Renal cortical epithelial cell (primary cell): ENCODE results near the gene C1orf21. TPM values are rescaled to one million over a fixed set of nuclear protein-coding genes. Genes with fewer than 3 reads are reported as not detected.

Experiments used
- DNase-seq: peaks from one replicate; pipeline ENCODE4 v3.0.0-alpha.2; 2011; ENCODE audit warnings: low read depth
- total RNA-seq: library from RNA; depleted of rRNA; stranded (reverse); fragments of >200 nt; gene quantifications from 2 replicates; pipeline ENCODE4 v1.2.3, GENCODE V29; 2014

The C1orf21 gene
- total RNA-seq, 1 donor from 2014 or later = 1.7 TPM

DNA sequence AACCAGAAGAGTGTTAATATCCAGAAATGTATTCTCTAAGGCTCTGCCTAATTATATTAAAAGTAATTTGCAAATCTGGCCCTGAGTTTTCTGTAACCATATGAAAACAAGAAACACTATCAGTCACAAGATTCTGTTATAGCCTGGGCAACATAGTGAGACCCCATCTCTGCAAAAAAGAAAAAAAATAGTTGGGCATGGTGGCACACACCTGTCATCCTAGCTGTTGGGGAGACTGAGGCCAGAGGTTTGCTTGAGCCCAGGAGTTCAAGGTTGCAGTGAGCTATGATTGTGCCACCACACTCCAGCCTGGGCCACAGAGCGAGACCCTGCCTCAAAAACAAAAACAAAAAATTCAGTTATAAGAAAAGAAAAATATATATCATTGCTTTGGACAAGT is 25.6 kb downstream of the C1orf21 start:
- no peak for DNase-seq

DNA sequence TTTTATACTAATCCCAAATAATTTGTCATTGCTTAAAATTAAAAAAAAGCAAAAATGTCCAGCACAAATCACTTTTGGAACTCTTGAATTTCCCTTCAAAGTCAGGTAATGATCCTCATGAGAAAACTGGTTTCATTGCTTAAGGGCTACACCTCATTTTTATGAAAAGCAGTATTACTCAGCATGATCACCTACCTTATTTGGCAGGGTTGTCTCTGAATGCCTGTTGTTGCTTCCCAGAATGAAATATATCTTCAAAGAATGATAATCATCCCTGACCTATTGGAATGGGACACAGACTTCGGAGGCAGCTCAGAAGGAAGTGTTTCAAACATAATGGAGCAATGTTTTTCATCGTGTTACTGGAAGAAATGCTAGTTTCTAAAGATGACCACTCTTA is 29.7 kb downstream of the C1orf21 start:
- DNase-seq = no peak

DNA sequence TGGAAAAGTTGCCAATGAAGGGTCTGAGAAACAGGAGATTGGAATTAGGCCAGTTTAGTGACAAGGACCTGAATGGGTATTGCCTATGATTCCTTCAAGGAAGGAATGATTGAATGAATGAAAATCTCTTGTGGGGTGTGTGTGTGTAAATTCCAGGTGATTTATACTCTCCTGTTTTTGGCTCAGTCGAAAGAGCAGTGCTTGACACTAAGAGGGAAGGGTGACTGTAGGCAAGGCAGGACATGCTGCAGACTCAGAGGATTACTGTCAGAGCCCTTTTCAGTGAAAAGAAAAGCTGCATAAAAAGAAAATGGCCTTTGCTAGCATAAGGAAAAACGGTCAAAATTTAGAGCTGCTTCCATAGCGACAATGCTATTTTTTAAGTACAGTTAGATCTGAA is 30.1 kb downstream of the C1orf21 start:
- DNase-seq = no peak

DNA sequence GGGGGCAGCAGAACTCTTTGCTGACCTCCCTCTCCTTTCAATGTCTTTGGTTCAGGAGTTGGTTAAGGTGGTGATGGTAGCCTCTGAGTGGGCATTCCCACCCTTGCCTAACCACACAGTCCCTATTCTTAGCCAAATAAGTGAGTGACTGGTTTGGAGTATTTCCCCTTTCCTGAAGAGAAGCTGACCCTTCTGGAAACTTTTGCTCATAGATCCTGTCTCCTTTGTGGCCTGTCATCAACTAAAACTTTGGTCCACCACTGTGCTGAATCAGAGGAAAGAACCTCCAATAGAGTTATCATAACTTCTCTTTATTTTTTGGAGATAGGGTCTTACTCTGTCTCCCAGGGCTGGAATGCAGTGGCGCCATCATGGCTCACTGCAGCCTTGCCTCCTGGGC is 31.1 kb downstream of the C1orf21 start:
- DNase-seq = no peak

DNA sequence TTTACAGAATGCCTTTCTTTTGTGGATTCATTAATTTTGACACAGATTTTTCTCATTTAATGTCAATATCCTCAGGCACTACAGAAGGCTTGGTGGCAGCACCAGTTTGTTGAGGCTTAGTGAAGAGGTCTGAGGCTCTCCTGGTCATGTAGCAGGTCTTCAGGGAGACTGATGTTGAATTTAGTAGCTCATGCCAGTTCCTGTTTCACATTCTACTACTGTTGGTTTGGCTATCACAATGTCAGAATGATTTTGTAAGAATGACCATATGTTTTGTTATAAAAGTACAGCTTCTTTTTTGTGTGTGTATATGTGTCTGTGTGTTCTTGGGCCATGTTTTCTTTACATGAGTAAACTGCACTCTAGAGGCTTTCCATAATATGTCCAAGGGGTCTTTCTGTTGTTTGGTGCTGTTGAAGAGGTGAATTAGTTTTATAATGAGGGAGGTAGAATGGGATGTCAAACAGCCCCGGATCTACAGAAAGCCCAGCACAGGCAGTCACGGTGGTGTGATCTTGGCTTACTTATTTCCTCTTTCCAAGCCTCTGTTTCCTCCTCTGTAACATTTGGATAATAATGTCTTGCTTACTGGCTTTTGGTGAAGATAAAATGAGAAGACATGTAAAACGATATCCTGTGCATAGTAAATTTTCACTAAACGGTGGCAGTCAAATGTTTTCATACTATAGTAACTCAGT is 32.0 kb downstream of the C1orf21 start:
- DNase-seq = no peak

DNA sequence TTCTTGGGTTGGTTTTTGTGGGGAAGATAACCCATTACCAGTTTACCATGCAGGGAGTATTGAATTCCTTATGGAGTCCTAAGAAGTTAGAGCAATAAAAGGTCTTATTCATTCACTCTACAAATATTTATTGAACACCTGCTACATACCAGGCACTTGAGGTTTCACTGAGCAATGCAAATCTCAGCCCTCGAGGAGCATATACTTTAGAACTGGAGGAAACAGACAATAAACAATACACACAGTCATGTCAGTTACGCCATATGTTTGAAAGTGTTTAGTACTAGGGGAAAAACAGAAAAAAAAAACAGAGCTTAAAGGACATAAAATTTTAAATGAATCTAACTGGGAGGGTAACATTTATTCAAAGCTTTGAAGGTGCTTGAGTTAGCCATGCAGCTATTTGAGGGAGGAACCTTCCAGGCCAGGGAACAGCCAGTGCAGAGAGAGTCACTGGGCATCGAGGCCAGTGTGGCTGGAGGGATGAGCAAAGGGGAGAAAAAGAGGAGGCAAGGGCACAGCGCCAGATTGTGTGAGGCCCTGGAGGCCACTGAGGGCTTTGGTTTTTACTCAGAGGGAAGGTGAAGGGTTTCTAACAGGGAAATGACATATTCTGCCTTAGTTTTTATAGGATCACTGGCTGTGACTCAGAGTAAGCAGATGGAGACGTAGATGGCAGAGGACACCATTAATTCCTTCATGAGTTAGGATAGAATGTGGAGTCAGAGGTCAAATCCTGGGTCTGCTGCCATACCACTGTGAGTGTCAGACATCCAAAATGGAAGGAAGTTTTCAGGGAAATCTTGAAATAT is 32.7 kb downstream of the C1orf21 start:
- DNase-seq = no peak

DNA sequence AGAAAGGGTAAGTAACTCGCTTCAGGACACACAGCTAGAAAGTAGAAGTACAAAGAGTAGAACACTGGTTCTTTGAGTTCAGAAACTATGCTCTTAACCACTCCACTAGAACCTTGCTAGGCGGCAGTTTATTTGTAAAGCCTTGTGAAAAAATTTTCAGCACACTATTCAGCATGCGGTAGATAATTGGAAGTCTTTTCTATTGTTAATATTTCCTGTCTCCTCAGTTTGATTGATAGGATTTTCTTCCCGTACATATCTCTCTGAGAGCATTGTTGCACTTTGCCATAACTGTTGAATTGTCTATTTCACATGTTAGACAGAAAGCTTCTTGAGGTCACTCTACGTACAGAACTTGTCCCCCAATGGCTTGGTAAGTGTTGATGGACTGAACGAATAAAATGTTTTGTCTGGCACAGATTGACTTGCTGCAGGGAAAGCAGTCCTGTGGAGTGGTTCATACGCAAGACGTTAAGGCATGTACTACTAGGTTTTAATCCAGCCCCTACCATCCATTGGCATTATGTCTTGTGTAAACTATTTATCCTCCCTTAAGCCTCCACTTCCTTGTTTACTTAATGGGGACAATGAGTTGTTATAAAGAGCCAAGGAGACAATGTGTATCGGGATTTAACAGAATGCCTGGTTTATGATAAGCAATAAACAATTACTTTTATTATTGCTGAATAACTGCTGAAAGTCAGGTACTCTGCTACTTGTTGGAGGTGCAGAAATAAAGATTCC is 35.8 kb downstream of the C1orf21 start:
- DNase-seq = no peak

DNA sequence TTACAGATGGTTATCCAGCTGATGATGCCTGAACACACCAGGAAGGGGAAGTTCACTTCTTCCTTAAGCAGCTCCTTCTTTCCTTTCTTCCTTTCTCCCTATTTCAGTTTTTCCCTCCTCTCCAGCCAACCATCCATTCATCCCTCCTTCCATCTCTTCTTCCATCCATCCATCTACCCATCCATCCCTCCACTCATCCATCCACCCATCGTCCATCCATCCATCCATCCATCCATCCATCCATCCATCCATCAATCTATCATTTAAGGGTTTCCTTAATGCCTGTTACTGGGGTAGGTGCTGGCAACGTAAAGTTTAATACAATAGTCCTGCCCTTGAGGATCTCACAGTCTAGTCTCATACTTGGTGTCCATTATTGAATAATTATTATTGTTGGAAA is 36.8 kb downstream of the C1orf21 start:
- no peak for DNase-seq

DNA sequence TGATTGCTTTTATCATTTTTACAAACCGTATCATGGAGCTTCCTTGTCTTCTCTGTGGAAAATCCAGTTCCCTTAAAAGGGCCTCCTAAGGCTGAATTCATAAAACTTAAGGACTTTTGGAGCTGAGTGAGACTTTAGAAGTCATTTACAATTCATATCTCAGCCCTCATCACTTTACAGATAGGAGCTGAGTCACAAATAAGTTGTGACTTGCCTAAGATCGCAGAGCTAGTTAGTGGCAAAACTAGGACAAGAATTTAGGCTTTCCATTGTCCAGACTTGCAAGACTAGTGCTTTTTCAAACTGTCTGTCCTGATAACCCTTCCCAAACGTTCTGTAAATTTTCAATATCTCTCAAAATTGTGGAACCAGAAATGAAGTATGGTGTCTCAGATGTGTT is 37.3 kb downstream of the C1orf21 start:
- no peak for DNase-seq

DNA sequence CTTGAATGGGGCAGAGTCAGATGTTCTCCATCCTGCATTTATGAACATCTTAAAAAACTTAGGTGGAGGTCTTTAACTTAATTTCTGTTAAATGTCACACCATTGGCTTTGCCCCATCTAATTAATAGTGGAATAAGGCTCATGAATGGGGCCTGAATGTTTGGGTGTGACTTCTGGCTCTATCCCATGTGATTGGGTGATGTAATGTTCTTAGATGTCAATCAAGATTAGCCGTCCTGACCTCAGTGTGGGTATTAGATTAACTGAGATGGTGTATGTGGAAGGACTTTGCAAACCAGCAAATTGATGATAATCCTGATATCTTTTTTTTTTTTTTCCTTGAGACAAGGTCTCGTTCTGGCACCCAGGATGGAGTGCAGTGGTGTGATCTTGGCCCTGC is 38.1 kb downstream of the C1orf21 start:
- no peak for DNase-seq

DNA sequence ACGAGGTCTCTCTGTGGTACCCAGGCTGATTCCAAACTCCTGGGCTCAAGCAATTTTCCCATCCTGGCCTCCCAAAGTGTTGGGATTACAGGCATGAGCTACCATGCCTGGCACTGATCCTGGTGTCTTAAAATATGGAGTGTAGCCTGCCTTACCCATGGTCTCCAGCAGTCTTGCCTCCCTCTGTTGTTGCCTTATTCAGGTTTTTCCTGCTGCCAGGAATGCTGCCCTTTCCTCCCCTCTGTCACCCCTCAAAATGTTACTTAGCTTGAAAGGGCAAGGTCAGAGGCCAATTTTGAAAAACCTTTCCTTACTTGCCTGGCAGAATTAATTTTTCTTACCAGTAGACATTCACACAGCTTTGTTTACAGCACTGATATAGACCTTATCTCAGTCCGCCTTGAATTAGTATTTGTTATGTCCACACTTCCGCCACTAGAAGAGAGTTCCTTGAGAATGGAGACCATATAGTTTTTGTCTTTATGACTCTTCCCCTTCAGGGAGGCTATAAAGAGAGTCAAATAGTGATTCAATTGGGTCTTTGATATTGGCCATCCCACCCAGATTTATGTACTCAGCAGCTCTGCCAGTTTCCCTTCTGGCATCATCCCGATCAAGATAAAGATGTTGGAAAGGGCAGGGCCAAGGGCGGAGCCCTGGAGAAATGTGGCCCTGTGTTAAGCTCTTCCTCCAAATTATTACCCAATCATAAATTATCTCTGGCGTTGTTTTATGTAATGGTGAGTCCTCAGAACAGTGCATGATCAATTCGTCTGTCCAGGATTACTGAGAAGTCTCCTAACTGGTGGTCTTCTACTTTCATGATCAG is 38.8 kb downstream of the C1orf21 start:
- DNase-seq = no peak

DNA sequence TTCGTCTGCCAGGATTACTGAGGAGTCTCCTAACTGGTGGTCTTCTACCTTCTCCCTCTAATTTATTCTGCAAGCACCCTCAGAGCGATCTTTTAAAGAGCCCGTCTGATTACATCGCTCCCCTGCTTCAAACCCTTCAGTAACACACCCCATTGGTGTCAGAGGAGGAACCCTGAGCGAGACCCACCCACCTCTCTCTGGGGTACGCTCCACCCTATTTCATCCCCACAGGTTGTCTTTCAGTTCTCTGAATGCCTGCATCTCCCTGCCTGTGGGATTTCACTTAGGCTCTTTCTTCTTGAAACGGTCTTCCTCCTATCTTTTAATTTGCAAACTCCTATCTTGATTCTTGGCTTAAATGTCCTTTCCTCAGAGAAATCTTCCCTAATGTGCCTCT is 39.4 kb downstream of the C1orf21 start:
- DNase-seq = no peak

DNA sequence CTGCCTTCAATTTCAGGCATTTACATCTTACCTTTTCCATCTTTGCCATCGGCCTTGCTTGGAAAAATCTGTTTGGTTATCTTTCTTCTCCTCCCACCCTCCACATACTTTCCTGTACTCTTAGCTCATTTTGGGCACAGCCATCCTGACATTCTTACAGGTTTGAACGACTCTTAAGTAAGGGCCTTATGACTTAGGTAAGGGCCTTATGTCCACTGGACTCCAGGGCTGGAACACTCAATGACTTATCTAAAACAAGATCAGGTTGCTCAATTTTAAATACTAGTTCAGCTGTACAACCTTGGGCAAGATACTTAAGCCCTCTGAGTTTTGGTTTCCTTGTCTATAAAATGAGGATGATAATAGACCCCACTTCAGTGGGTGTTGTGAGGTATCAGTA is 40.9 kb downstream of the C1orf21 start:
- DNase-seq = no peak

DNA sequence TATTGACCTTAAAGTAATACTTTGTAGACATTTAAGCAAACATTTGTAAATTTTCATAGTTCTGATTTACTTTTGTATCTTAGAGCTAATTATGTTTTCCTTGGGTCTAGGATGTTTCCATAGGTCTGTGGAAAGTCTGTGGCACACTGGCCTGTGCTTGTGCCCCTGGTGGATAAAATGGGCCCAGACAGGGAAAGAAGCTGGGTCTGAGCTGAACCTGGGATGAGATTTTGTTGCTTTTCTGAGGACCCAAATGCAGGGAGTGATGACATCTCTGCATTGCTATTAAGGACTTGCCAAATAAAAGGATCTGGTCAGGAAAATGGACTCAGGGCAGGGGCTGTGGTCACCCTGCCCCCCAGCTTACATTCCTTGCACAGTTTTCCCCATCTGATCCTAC is 41.8 kb downstream of the C1orf21 start:
- DNase-seq = no peak

DNA sequence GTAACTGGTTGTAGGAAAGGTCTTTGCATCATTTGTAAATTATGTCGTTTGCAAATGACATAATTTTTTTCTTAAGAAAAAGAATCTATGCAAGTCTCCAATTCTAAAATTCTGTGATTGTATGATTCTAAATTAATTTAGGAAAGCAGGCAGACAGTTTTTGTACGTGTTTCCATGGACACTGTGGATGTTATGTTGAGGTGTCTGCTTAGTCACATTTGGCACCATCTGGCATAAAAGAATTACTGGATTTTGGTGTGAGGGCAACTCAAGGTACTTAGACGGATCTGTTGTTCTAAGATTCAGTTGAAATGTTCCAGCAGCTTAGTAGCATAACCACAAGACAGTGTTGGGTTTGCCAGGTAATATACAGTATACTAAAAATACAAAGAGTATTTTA is 42.5 kb downstream of the C1orf21 start:
- no peak for DNase-seq

DNA sequence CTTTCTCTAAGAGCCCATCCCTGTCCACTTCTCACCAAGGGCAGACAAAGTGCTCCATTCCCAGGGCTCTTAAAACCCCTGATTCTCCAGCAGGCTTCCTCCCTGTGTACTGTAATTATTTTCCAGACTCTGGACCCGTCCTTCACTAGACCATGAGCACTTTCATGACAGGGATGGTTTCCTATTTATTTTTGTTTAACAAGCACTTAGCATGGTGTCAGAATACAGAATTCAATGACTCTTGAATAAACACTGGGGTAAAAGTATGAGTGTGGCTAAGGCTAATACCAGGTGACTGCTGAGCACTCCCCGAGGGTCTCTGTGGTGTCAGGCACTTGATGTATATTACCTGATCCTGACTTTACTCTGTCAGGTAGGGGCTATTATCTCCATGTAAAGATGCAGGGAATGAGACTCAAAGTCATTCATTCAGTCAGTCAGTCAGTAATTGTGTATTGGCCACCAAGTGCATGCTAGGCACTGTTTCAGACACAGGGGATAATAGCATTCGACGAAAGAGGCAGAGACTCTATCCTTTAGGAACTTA is 47.2 kb downstream of the C1orf21 start:
- DNase-seq = no peak

DNA sequence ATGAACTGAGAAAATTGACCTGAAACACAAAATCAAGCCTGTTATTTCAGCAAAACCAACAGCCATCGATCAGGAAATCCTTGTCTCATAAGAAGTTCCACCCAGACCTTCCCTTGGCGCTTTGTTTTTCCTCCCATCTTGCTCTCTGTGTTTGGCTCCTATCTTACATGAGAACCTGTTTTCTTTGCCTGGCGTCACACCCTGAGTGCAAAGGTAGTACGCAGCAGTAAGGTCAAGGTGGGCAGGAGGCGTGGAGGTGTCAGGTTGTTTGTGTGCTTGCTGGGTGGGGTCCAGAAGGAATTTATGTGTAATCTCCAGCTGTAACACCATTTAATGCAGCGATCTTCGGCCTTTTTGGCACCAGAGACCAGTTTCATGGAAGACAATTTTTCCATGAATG is 50.5 kb downstream of the C1orf21 start:
- DNase-seq = no peak

DNA sequence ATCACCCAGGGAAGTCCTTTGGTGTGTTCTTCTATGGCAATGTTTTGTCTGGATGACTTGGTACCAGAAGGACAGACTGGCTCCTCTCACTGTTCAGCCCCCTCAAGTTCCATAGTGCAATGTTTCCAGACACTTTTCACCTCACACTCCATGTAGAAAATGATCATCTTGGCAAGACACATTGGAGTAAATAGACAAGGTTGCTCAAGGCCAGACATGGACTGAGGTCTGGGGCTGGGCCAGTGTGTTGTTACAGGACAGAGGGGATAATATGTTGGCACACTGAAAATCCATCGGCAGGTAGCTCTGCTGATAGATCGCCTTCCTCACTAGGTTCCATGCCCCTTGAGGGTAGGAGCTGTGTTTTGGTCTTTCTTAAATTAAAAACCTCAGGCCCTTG is 51.5 kb downstream of the C1orf21 start:
- DNase-seq = no peak

DNA sequence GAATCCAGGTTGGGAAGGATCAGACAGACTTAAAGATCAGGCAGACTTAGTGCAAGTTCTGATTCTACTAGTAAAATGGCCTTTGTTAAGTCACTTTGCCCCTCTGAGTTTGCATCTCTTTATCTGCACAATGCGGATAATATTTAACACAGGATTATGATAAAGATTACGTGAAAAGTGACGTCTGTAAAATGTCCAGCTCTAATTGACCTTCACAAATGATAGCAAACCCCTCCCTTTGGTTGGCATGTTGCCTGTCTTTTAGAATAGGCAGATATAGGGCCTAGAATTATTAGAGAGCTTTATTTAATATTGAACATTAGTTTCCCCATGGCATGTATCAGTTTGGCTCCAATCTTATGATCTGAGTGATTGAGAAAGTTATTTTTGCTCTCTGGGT is 55.4 kb downstream of the C1orf21 start:
- no peak for DNase-seq

DNA sequence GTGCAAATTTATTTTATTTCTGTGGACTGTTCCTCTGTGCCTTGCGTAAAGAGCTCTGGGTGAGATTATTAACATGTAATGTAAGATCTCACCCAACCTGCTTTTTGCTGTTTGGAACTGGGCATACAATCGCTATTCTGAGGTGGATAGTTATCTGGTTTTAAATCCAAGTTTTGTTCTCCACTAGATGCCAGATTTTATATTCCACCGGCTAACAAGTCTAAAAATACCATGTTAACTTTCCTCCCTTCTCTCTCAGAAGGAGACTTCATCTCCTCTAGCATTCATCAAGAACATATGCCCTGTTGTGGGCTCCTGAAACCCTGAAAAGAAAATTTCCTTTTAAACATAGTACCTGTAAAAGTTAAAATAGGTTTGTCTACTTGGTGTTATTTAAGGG is 56.4 kb downstream of the C1orf21 start:
- DNase-seq = no peak

DNA sequence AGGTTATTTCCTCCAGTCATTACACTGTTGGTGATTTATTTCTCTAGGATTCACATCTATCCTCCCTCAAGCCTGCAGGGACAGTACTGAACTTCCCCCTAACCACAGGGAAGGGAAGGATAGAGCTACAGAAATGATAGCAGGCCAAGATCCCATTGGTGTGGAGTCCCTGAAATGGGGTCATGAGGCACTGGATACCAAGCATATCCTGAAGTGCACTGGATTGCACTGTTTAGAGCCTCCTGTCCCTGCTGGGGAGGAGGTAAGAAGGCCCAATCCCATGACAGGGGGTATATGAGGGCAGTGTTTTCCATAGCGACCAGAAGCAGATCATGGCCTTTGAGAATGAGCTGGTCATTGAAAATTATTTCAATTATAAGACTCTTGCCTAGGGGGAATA is 56.8 kb downstream of the C1orf21 start:
- no peak for DNase-seq

DNA sequence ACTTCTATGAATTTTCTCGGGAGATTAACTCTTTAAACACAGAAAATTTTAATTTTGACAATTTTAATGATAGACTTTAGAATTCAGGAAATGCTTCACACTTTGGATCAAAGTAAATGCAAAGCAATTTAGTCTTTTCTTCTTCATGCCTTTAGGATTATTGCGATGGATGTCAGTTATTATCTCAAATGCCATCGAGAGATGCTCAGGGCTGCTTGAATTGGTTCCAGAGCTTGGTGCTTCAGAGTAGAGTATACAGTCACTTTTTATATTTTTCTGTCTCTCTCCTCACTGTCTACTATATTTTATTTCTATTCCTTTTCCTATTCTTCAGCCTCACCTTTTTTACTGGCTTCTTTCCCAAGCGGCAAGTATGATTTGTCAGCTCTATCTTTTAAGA is 59.2 kb downstream of the C1orf21 start:
- DNase-seq = no peak
